GM10248 (cell line): Measurements from ENCODE around the gene FAXDC2.

Experiments
- CTCF ChIA-PET: fragments of 300-600 bp; sonication (Branson Sonifier 250); formaldehyde crosslinking; extraction: SDS; loops from one replicate; lab custom pipeline; 2021; ENCODE audit warnings: antibody characterized with exemption; lab: Yijun Ruan, JAX
- POLR2A ChIA-PET: fragments of 350-650 bp; sonication (Branson Sonifier 250); formaldehyde crosslinking; extraction: SDS; loops from one replicate; lab custom pipeline; 2020; ENCODE audit warnings: antibody characterized with exemption; lab: Yijun Ruan, JAX
- DNase-seq: peaks from one replicate; pipeline ENCODE4 v3.0.0; 2012; ENCODE audit errors: extremely low spot score
- TF ChIP-seq, protein P1 (sequence below): IDR thresholded peaks from 2 replicates; pipeline ENCODE4 v1.5.1; 2012; ENCODE audit warnings: mild to moderate bottlenecking, low read depth; ENCODE audit errors: extremely low read depth, missing control alignments, control extremely low read depth

FAXDC2 gene

DNA sequence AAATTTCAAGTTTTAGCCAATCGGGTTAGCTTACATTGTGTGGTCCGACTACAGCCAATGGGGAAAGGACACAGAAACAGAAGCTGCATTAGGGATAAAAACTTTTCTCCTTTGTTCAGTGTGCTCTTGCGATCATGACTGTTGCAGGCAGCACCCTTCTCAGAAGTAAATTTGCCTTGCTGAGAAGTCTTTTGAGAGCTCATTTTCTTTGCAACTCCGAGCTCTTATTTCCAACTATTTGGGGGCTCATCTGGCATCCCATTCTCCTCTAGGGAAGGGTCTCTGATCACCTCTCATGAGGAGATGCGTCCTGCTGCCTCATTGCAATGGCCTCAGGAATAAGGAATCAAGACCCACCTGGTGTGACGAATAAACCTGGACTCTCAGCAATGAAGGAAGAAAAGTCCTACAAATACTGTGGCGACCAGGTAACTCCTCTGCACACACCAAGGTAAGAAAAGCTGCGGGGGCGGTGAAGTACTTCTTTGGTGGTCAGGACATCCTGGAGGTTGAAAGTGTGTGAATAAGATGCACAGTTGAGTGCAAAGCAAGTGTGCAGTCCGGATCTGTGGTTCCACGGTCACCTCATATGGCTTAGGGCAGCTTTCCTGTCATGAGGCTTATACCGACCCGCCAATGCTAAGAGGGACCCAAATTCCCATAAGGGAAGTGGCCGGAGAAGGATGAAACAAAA lies 28.4 kb upstream of the FAXDC2 start:
- POLR2A ChIA-PET: no interaction called here
- CTCF ChIA-PET: interaction anchor here (5.8 kb wide), 1 partner anchor 11 kb away, joined by 27 read pairs; no protein-coding TSS in a partner anchor
- TF ChIP-seq, protein P1, sequence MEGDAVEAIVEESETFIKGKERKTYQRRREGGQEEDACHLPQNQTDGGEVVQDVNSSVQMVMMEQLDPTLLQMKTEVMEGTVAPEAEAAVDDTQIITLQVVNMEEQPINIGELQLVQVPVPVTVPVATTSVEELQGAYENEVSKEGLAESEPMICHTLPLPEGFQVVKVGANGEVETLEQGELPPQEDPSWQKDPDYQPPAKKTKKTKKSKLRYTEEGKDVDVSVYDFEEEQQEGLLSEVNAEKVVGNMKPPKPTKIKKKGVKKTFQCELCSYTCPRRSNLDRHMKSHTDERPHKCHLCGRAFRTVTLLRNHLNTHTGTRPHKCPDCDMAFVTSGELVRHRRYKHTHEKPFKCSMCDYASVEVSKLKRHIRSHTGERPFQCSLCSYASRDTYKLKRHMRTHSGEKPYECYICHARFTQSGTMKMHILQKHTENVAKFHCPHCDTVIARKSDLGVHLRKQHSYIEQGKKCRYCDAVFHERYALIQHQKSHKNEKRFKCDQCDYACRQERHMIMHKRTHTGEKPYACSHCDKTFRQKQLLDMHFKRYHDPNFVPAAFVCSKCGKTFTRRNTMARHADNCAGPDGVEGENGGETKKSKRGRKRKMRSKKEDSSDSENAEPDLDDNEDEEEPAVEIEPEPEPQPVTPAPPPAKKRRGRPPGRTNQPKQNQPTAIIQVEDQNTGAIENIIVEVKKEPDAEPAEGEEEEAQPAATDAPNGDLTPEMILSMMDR: no peak
- DNase-seq: no peak

- TF ChIP-seq, protein P1: no peak
- ChIA-PET CTCF (no interaction called here), POLR2A (interaction anchor here (0.7 kb wide), 1 partner anchor 27 kb away, joined by 5 read pairs; no protein-coding TSS in a partner anchor)
- no peak for DNase-seq
These were observed 23.5 kb upstream of the FAXDC2 start for GRCh38 chr5:154873791-154874331.

DNA sequence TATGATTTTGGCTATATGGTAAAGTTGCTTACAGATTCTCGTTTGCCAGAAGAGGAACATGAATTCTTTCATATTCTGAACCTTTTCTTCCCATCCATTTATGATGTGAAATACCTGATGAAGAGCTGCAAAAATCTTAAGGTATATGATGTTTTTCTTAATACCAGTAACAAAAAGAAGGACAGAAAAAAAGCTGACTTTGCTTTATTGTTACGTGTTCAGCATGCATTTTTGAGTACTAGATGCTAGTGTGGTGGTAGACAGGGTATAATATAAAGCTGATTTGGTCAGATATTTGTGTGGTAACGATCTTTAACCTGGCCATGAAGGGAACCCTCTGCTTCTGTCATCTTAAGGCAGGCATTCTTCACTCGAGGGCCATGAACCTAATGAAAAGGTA lies 21.3 kb upstream of the FAXDC2 start:
- TF ChIP-seq, protein P1: no peak
- ChIA-PET POLR2A (interaction anchor here (0.9 kb wide), 1 partner anchor 12 kb away, joined by 3 read pairs; no protein-coding TSS in a partner anchor), CTCF (interaction anchor here (0.9 to 1.5 kb wide), 4 partner anchors 12 to 25 kb away, joined by 3 to 4 read pairs (median 3); no protein-coding TSS in a partner anchor)
- no peak for DNase-seq

GRCh38 chr5:154868702-154869101 lies 18.3 kb upstream of the FAXDC2 start:
- ChIA-PET CTCF (interaction anchor here (0.9 to 3.8 kb wide), 3 partner anchors 10 to 105 kb away, joined by 3 to 27 read pairs (median 3); no protein-coding TSS in a partner anchor), POLR2A (interaction anchor here (0.6 to 1.1 kb wide), 3 partner anchors 11 to 139 kb away, joined by 3 to 4 read pairs (median 3); partner anchors contain the start of gene CNOT8)
- no peak for DNase-seq
- TF ChIP-seq, protein P1: no peak

- ChIA-PET CTCF (interaction anchor here (1.3 to 3.8 kb wide), 2 partner anchors 10 to 12 kb away, joined by 3 to 27 read pairs; no protein-coding TSS in a partner anchor), POLR2A (no interaction called here)
- TF ChIP-seq, protein P1: no peak
- no peak for DNase-seq
These were observed 16.4 kb upstream of the FAXDC2 start for GRCh38 chr5:154866841-154867240.

DNA sequence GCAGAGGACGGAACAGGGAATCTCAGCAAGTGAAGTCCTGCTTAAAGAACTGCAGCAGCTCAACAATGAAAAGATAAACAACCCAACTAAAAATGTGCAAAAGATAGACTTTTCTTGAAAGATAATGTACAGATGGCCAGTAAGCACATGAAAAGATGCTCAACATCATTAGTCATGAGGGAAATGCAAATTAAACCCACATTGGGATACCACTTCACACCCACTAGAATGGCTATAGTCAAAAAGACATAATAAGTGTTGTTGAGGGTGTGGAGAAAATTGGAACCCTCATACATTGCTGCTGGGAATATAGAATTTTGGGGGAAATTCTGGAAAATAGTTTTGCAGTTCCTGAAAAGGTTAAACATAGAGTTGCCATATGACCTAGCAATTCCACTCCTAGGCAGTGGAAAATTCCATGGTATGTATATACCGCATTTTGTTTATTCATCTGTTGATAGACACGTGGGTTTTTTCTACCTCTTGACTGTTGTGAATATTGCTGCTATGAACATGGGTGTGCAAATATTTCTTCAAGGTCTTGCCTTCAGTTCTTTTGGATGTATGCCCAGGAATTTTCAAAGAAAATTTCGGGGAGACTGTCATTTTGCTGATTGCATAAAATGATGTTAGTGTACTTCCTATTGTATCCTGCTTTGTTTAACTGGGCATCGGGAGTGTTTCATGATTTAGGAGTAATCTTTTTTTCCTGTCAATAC lies 15.2 kb upstream of the FAXDC2 start:
- CTCF ChIA-PET: no interaction called here
- POLR2A ChIA-PET: no interaction called here

More for the DNA sequence above, 15.2 kb upstream of the FAXDC2 start:
- TF ChIP-seq, protein P1: no peak
- DNase-seq: no peak
